H9 (cell line): ENCODE data around the gene GPR52. TPM values are rescaled to one million over a fixed set of nuclear protein-coding genes. Genes with fewer than 3 reads are reported as not detected.

Source experiments
- DNase-seq: peaks from one replicate; pipeline ENCODE4 v3.0.0-alpha.2; 2017
- H2AFZ ChIP-seq: one replicate; pipeline ENCODE4 v1.6.1; 2013; ENCODE audit warnings: mild to moderate bottlenecking, low read length, control low read depth, moderate library complexity
- H2AK5ac ChIP-seq: 2 replicates; pipeline ENCODE4 v1.6.1; 2013; ENCODE audit warnings: low read length, control low read depth, mixed read lengths; ENCODE audit not compliant: insufficient read length
- H2BK120ac ChIP-seq: one replicate; pipeline ENCODE4 v1.6.1; 2013; ENCODE audit warnings: low read depth, mild to moderate bottlenecking, low read length, control low read depth, inconsistent platforms; ENCODE audit not compliant: poor library complexity, severe bottlenecking
- H2BK12ac ChIP-seq: 2 replicates; pipeline ENCODE4 v1.6.1; 2013; ENCODE audit warnings: low read length, control low read depth, mixed read lengths, low read depth; ENCODE audit not compliant: insufficient read length
- H2BK15ac ChIP-seq: 2 replicates; pipeline ENCODE4 v1.6.1; 2013; ENCODE audit warnings: low read depth, low read length, control low read depth
- H2BK20ac ChIP-seq: one replicate; pipeline ENCODE4 v1.6.1; 2013; ENCODE audit warnings: low read depth, mild to moderate bottlenecking, low read length, control low read depth, inconsistent platforms; ENCODE audit not compliant: poor library complexity, severe bottlenecking
- H2BK5ac ChIP-seq: 2 replicates; pipeline ENCODE4 v1.6.1; 2013; ENCODE audit warnings: low read length, control low read depth, mixed read lengths; ENCODE audit not compliant: insufficient read length
- H3K14ac ChIP-seq: 2 replicates; pipeline ENCODE4 v1.6.1; 2013; ENCODE audit warnings: low read length, control low read depth; ENCODE audit not compliant: insufficient read depth
- H3K18ac ChIP-seq: 2 replicates; pipeline ENCODE4 v1.6.1; 2013; ENCODE audit warnings: low read depth, mild to moderate bottlenecking, mixed read lengths, low read length, control low read depth; ENCODE audit not compliant: insufficient read length
- H3K23ac ChIP-seq: 2 replicates; pipeline ENCODE4 v1.6.1; 2013; ENCODE audit warnings: low read length, control low read depth, mixed read lengths, low read depth; ENCODE audit not compliant: insufficient read length
- H3K23me2 ChIP-seq: 2 replicates; pipeline ENCODE4 v1.6.1; 2013; ENCODE audit warnings: low read depth, mild to moderate bottlenecking, mixed read lengths, low read length, control low read depth; ENCODE audit not compliant: insufficient read length, poor library complexity, severe bottlenecking
- H3K27ac ChIP-seq: 2 replicates; pipeline ENCODE4 v1.5.1; 2013; ENCODE audit warnings: low read length, control low read depth, mixed read lengths, low read depth; ENCODE audit not compliant: insufficient read length
- H3K27me3 ChIP-seq: 2 replicates; pipeline ENCODE4 v1.6.1; 2013; ENCODE audit warnings: low read length, control low read depth, inconsistent platforms; ENCODE audit not compliant: insufficient read depth
- H3K4ac ChIP-seq: 2 replicates; pipeline ENCODE4 v1.6.1; 2013; ENCODE audit warnings: low read depth, mild to moderate bottlenecking, control low read depth, inconsistent platforms, low read length, moderate library complexity
- H3K4me1 ChIP-seq: 2 replicates; pipeline ENCODE4 v1.6.1; 2013; ENCODE audit warnings: low read length, control low read depth, inconsistent platforms; ENCODE audit not compliant: insufficient read depth
- H3K4me2 ChIP-seq: 2 replicates; pipeline ENCODE4 v1.6.1; 2013; ENCODE audit warnings: low read length, control low read depth, mixed read lengths; ENCODE audit not compliant: insufficient read length, insufficient read depth
- H3K56ac ChIP-seq: 2 replicates; pipeline ENCODE4 v1.6.1; 2013; ENCODE audit warnings: low read depth, mild to moderate bottlenecking, mixed read lengths, low read length, control low read depth; ENCODE audit not compliant: insufficient read length
- H3K79me1 ChIP-seq: 2 replicates; pipeline ENCODE4 v1.6.1; 2013; ENCODE audit warnings: low read depth, mild to moderate bottlenecking, moderate library complexity, low read length, control low read depth, inconsistent platforms; ENCODE audit not compliant: insufficient read depth, poor library complexity, severe bottlenecking
- H3K79me2 ChIP-seq: 2 replicates; pipeline ENCODE4 v1.6.1; 2013; ENCODE audit warnings: low read length, control low read depth, inconsistent platforms; ENCODE audit not compliant: insufficient read depth
- H3K9ac ChIP-seq: 2 replicates; pipeline ENCODE4 v1.6.1; 2013; ENCODE audit warnings: low read length, control low read depth, mixed read lengths; ENCODE audit not compliant: insufficient read length; ENCODE audit errors: extremely low read depth
- H3K9me3 ChIP-seq: one replicate; pipeline ENCODE4 v1.6.1; 2013; ENCODE audit warnings: low read depth, low read length, inconsistent platforms; ENCODE audit not compliant: control insufficient read depth
- H3T11ph ChIP-seq: one replicate; pipeline ENCODE4 v1.6.1; 2013; ENCODE audit warnings: mild to moderate bottlenecking, low read length, control low read depth, inconsistent platforms
- H4K20me1 ChIP-seq: one replicate; pipeline ENCODE4 v1.6.1; 2013; ENCODE audit not compliant: control insufficient read depth, insufficient read length, insufficient read depth
- H4K5ac ChIP-seq: 2 replicates; pipeline ENCODE4 v1.6.1; 2013; ENCODE audit warnings: low read depth, mild to moderate bottlenecking, mixed read lengths, low read length, control low read depth; ENCODE audit not compliant: insufficient read length
- H4K8ac ChIP-seq: replicated peaks from 2 replicates; pipeline ENCODE4 v1.6.1; 2013; ENCODE audit warnings: low read length, control low read depth, mixed read lengths, low read depth; ENCODE audit not compliant: insufficient read length
- H4K91ac ChIP-seq: 2 replicates; pipeline ENCODE4 v1.6.1; 2013; ENCODE audit warnings: low read depth, mild to moderate bottlenecking, moderate library complexity, mixed read lengths, low read length, control low read depth; ENCODE audit not compliant: insufficient read length
- H3K27ac Mint-ChIP-seq, 3 experiments: 2 replicates in 2 of 3; 3 replicates in 1 of 3; pipeline ENCODE4 v1.8.0; 2020 to 2021; ENCODE audit warnings: mixed read lengths in 3 of 3, mild to moderate bottlenecking in 1 of 3, moderate library complexity in 1 of 3
- H3K27me3 Mint-ChIP-seq: 2 replicates; pipeline ENCODE4 v1.8.0; 2021; ENCODE audit warnings: low read depth, mild to moderate bottlenecking, moderate library complexity, mixed read lengths
- H3K36me3 Mint-ChIP-seq, 3 experiments: 2 replicates in 2 of 3; 3 replicates in 1 of 3; pipeline ENCODE4 v1.8.0; 2020 to 2021; ENCODE audit warnings: low read depth in 3 of 3, mixed read lengths in 3 of 3; ENCODE audit not compliant: insufficient read depth in 1 of 3
- H3K4me1 Mint-ChIP-seq, 2 experiments: 2 replicates each; pipeline ENCODE4 v1.8.0; 2020; ENCODE audit warnings: mixed read lengths in 2 of 2
- H3K4me3 Mint-ChIP-seq, 2 experiments: 2 replicates in 1 of 2; 3 replicates in 1 of 2; pipeline ENCODE4 v1.8.0; 2020 to 2021; ENCODE audit warnings: mild to moderate bottlenecking in 2 of 2, mixed read lengths in 2 of 2, moderate library complexity in 1 of 2
- H3K9me3 Mint-ChIP-seq, 2 experiments: 2 replicates in 1 of 2; 3 replicates in 1 of 2; pipeline ENCODE4 v1.8.0; 2020; ENCODE audit warnings: mild to moderate bottlenecking in 2 of 2, mixed read lengths in 2 of 2, moderate library complexity in 1 of 2
- CTCF ChIP-seq: fragments of 200-600 bp; sonication (generic); conservative IDR thresholded peaks from 3 replicates; pipeline ENCODE4 v1.8.0; 2021; ENCODE audit warnings: antibody characterized with exemption, mild to moderate bottlenecking
- WGBS: extraction: QIAGEN DNeasy Blood & Tissue Kit; methylation state at CpG from one replicate; pipeline ENCODE4 v1.1.7; 2013; ENCODE audit warnings: missing lambda C conversion rate, low lambda C conversion rate, mixed read lengths; ENCODE audit not compliant: insufficient read length; ENCODE audit errors: extremely low coverage; 5-methylcytosine and 5-hydroxymethylcytosine counted together
- total RNA-seq: library from RNA; stranded (reverse); gene quantifications from 2 replicates; pipeline ENCODE4 v1.2.1, GENCODE V29; 2021

Gene GPR52
- total RNA-seq, 1 experiment from 2014 or later: 0.28 TPM

GRCh38 chr1:174465855-174466254 is 18.1 kb downstream of the GPR52 start:
- H3K79me1 ChIP-seq: no peaks in the 10 kb centered on the region
- H2BK5ac ChIP-seq: no peak overlapping the region
- no peaks in the 10 kb centered on the region for H4K20me1 ChIP-seq
- no peak overlapping the region for H3K4me2 ChIP-seq
- WGBS: no CpG with 5 or more reads among the region's 2 CpGs
- no peak overlapping the region for H2BK120ac ChIP-seq
- no peak overlapping the region for H3K18ac ChIP-seq
- no peaks in the 10 kb centered on the region for H3K9me3 Mint-ChIP-seq
- no peaks in the 10 kb centered on the region for H3K27me3 ChIP-seq
- no peak overlapping the region for H3K27ac ChIP-seq
- no peak overlapping the region for H3T11ph ChIP-seq
- no peak overlapping the region for H2AK5ac ChIP-seq
- H2BK20ac ChIP-seq: no peak overlapping the region
- H4K8ac ChIP-seq: no peak overlapping the region
- H3K9ac ChIP-seq: no peak overlapping the region
- H4K91ac ChIP-seq: no peak overlapping the region
- H3K4ac ChIP-seq: no peak overlapping the region
- no peaks in the 10 kb centered on the region for H3K4me1 Mint-ChIP-seq
- no peak overlapping the region for H2AFZ ChIP-seq
- no peaks in the 10 kb centered on the region for H3K9me3 ChIP-seq
- no peaks in the 10 kb centered on the region for H3K27me3 Mint-ChIP-seq
- TF ChIP-seq CTCF: no peak
- no peak overlapping the region for H2BK15ac ChIP-seq
- H3K23ac ChIP-seq: no peak overlapping the region
- H3K4me1 ChIP-seq: no peaks in the 10 kb centered on the region; the same call in 1 of the 2 replicates
- H3K23me2 ChIP-seq: no peaks in the 10 kb centered on the region
- no peak overlapping the region for H2BK12ac ChIP-seq
- no peak for DNase-seq
- H3K36me3 Mint-ChIP-seq: no peaks in the 10 kb centered on the region
- no peak overlapping the region for H4K5ac ChIP-seq
- no peak overlapping the region for H3K27ac Mint-ChIP-seq
- no peak overlapping the region for H3K14ac ChIP-seq
- H3K4me3 Mint-ChIP-seq: no peak overlapping the region
- H3K56ac ChIP-seq: no peak overlapping the region
- no peaks in the 10 kb centered on the region for H3K79me2 ChIP-seq
